D721Med (cell line): Measurements from ENCODE around the gene ZBTB42.
"Not testable (repeated sequence)": the region's sequence is repeated elsewhere in the genome, so short reads cannot be mapped to it uniquely, and the experiment has no call there.

Experiments used
- DNase-seq: peaks from one replicate; pipeline ENCODE4 v3.0.0; 2011; ENCODE audit warnings: low spot score; ENCODE audit not compliant: insufficient read length
- FAIRE-seq: peaks from 2 replicates; lab custom pipeline; 2011; peaks lifted over from hg19 to GRCh38; lab: Jason Lieb, UNC
- CTCF ChIP-seq: IDR thresholded peaks from 2 replicates; pipeline ENCODE4 v1.5.1; 2012; ENCODE audit warnings: mild to moderate bottlenecking, control low read depth; ENCODE audit not compliant: insufficient read depth; ENCODE audit errors: missing control alignments

ZBTB42 gene

DNA sequence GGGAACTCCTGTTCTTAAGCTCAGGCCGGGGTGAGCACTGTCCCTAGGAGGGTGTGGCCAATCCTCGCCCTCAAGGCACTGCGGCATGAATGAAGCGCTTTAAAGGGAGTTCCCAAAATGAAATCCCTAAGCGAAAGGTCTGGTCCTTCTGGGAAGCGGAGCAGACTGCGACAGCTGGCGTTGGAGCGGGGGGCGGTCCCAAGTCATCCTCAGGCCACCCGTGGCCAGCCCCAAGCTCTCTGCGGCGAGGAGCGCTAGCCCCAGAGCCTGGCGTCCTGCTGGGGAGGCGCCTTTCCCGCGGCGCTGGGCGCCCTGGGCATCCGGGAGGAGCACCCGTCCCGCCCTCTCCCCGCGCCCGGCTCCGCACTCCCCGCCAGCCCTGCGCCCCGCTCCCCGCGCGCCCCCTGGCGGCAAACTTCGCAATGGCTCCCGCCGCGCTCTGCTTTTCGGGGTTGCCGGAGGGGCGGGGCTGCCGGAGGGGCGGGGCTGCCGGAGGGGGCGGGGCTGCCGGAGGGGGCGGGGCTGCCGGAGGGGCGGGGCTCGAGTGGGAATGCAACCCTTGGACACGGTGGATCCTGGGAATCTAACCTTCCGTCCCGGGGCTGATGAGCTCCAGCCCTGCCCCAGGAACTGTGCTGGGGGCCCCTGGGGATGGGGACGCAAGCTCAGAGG, 25.4 kb downstream of the ZBTB42 start:
- TF ChIP-seq CTCF, result peak; percentile 51
- DNase-seq, result peak; percentile 93
- FAIRE-seq, result no peak

DNA sequence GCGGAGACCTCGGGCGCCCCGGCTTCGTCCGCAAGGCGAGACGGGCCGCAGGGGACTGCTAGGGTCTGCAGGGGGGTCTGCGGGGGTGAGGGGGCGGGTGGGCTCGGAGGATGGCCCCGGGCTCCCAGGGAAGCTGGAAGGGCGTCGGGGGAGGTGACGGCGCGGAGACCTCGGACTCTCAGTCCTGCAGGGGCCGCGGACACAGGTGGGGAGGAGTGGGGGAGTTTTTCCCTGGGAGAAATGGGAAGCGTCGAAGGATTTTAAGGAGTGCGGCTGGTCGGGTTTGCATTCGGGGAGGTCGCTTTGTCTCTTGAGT, 25.9 kb downstream of the ZBTB42 start:
- no peak for FAIRE-seq

DNA sequence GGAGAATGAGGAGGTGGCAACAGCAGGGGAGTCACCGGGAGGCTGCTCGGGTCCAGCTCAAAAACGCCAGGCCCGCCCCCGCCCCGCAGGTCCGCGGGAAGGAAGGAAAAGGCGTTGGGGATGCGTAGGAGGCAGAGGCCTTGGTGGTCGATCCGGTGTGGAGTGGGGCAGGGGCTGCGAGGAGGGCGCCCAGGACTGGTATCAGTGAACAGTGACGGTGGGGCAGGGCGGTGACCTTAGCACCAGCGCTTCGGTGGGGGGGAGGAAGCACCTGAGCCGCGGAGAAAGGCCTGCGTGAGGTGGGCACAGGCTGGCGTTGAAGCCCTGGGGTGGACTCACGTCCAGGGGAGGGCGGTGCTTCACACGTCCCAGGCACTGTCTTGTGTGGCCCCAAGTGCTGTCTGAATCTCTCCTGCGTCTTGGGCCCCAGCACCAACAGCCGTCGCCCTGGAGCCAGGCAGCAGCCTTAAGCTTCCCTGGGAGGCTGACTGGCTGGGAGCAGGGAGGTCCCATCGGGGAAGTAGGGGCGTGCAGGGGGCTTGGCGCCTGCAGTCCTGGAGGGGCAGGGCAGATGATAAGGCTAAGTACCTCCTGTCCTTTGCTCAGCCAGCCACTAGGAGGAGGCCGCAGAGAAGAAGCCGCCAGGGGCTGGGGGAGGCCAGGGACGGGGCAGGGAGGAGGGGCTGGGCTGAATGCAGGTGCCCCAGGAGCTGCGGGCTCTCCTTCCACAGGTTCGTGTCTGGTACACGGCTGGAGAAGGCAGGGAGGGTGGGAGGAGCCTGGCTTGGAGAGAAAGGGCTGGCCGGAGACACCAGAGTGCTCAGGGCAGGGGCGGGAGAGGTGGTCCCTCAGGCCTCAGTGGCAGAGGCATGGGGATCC, 26.5 kb downstream of the ZBTB42 start:
- FAIRE-seq, result no peak
- peak; percentile 71 for DNase-seq
- TF ChIP-seq CTCF, result peak; percentile 21

More for the DNA sequence above, 25.9 kb downstream of the ZBTB42 start:
- TF ChIP-seq CTCF, result no peak
- DNase-seq, result no peak

- no peak for FAIRE-seq
- TF ChIP-seq CTCF, result no peak
- DNase-seq, result no peak
Measured at GRCh38 chr14:104830781-104831180, 29.9 kb downstream of the ZBTB42 start.

DNA sequence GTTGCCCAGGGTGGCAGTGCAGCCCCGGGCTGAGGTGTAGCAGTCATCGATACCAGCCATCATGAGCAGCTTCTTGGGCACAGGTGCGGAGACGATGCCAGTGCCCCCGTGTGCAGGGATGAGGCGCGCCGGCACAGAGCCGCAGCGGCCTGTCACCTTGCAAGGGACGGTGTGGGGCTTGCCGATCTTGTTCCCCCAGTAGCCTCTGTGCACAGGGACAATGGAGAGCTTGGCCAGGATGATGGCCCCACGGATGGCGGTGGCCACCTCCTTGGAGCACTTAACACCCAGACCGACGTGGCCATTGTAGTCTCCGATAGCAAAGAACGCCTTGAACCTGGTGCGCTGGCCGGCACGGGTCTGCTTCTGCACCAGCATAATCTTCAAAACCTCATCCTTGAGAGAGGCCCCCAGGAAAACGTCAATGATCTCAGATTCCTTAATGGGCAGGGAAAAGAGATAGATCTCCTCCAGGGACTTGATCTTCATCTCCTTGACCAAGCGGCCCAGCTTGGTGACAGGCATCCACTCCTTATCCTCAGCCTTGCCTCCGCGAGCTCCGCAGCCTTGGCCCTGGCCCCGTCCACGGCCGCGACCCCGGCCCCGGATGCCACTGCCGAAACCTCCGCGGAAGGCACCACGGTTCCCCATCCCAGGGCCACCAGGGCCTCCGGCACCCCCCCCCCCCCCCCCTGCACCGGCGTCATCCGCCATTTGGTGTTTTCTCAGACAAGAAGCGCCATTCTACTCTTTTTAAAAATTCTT, 35.5 kb downstream of the ZBTB42 start:
- not testable (repeated sequence) for FAIRE-seq, DNase-seq

- no peak for FAIRE-seq
- no peak for TF ChIP-seq CTCF
- no peak for DNase-seq
Measured at GRCh38 chr14:104841730-104842129, 40.8 kb downstream of the ZBTB42 start.

- DNase-seq (no peak), FAIRE-seq (no peak)
- no peak for TF ChIP-seq CTCF
Measured at GRCh38 chr14:104843006-104843405, 42.1 kb downstream of the ZBTB42 start.
